HG03097 (cell line): ENCODE measurements around the gene VAMP3.
A peak's percentile ranks its signal among the peaks of the same experiment; 100 is the strongest.
"Not testable (repeated sequence)": the region's sequence is repeated elsewhere in the genome, so short reads cannot be mapped to it uniquely, and the experiment has no call there.

Source experiments
- ATAC-seq: cut with Tn5 transposase; IDR thresholded peaks from one replicate; pipeline ENCODE4 v1.9.1; 2021; ENCODE audit not compliant: unreplicated experiment, low FRiP score

VAMP3 gene

DNA sequence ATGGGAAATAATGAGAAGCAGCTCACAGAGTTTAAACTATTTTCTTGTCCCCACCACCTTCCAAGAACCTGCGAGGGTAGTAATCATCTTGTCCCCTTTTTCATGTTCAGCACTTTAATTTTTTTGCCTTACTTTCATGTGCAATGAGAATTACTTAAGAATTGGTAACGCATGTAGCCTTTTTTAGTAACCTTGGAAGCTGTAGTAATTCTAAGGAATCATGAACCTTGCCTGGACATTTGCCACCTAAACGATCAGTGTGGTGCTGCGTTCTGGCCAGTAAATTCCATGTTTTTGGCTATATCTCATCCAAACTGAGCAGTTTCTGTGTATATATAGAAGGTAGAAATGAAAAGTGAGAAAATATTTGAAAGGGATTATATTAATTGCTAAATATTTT, 3.9 kb upstream of the VAMP3 start:
- no peak for ATAC-seq

GRCh38 chr1:7768583-7768982, 2.5 kb upstream of the VAMP3 start:
- no peak for ATAC-seq

- no peak for ATAC-seq
Observed at GRCh38 chr1:7769673-7770412, 1.3 kb upstream of the VAMP3 start.

- no peak for ATAC-seq
Observed at GRCh38 chr1:7770669-7770996, 463 bp upstream of the VAMP3 start.

GRCh38 chr1:7771823-7772299, 765 bp downstream of the VAMP3 start:
- ATAC-seq, result no peak

GRCh38 chr1:7777591-7777990, 6.5 kb downstream of the VAMP3 start:
- no peak for ATAC-seq

- no peak for ATAC-seq
Observed at GRCh38 chr1:7778133-7778628, 7.1 kb downstream of the VAMP3 start.

GRCh38 chr1:7780976-7781375, 9.9 kb downstream of the VAMP3 start:
- no peak for ATAC-seq

- no peak for ATAC-seq
Observed at GRCh38 chr1:7781501-7781900, 10.4 kb downstream of the VAMP3 start.

GRCh38 chr1:7781923-7782495, 10.9 kb downstream of the VAMP3 start:
- ATAC-seq, result no peak

GRCh38 chr1:7783178-7783711, 12.1 kb downstream of the VAMP3 start:
- no peak for ATAC-seq

GRCh38 chr1:7783826-7784491, 12.9 kb downstream of the VAMP3 start, which contains the start of gene PER3:
PER3 (plus strand) TSS chr1:7784291; CDS start chr1:7784878, 587 bp downstream.
- peak; percentile 89 for ATAC-seq

- ATAC-seq, result no peak
Observed at GRCh38 chr1:7784492-7785071, 13.5 kb downstream of the VAMP3 start.

DNA sequence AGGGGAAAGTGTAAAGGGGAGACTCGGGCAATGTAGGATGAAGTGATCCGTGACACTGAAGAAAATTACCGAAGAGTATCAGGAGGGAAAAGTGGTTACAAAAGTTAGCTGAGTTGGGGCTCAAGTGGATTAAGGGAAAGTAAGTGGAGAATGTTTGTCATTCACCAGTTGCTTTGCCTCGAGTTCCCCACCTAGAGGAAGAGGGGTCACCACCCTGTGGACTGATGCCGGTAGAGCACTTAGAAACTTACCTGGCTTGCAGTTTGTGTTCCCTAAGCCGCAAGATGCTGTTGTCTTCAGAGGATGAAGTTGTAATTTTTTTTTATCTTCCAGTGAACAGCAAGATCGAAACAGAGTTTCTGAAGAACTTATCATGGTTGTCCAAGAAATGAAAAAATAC, 14.0 kb downstream of the VAMP3 start:
- ATAC-seq, result no peak

DNA sequence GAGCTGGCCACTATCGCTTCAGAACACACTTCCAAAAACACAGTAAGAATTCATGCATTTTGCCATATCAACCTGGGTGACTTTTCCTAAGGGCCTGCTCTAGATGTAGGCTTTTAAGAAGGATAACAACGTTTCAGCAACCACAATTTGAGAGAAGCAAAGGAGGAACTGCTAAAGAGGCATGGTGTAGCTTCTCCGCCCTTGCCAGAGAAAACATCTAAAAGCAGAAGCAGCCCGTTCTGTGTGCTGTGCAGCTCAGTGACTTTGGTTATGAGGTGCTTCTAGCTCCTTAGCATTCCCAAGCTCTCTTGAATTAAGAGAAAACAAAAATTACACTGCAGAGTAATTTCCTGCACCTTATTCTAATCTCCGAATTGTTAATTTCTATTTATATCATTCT, 15.7 kb downstream of the VAMP3 start:
- ATAC-seq, result no peak

GRCh38 chr1:7789828-7790227, 18.7 kb downstream of the VAMP3 start:
- no peak for ATAC-seq

DNA sequence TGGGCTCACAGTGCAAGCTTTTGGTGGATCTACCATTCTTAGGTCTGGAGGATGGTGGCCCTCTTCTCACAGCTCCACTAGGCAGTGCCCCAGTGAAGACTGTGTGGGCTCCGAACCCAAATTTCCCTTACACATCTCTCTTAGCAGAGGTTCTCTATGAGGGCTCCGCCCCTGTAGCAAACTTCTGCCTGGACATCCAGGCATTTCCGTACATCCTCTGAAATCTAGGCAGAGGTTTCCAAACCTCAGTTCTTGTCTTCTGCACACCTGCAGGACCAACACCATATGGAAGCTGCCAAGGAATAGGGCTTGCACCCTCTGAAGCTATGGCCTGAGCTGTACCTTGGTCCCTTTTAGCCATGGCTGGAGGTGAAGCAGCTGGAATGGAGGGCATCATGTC, 19.9 kb downstream of the VAMP3 start:
- ATAC-seq, result not testable (repeated sequence)

GRCh38 chr1:7795406-7795805, 24.3 kb downstream of the VAMP3 start:
- ATAC-seq, result no peak

DNA sequence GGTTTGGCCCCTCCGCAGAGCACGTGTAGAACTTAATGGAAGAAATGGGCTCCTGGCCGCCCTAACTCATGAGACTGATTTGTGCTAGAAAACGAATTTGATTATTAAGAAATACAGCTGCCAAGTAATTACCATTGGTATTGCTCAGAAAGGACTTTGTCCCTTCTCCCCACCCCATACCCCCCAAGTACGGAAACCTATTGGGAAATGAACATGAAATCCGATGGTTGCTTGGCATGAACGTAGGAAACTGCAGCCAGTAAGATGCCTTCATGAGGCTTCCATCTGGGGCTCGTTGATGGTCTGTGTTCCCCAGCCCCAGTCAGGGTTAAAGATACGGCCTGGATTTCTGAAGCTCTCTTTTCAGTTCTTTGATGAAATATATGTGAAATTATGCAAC, 34.4 kb downstream of the VAMP3 start:
- ATAC-seq, result no peak

DNA sequence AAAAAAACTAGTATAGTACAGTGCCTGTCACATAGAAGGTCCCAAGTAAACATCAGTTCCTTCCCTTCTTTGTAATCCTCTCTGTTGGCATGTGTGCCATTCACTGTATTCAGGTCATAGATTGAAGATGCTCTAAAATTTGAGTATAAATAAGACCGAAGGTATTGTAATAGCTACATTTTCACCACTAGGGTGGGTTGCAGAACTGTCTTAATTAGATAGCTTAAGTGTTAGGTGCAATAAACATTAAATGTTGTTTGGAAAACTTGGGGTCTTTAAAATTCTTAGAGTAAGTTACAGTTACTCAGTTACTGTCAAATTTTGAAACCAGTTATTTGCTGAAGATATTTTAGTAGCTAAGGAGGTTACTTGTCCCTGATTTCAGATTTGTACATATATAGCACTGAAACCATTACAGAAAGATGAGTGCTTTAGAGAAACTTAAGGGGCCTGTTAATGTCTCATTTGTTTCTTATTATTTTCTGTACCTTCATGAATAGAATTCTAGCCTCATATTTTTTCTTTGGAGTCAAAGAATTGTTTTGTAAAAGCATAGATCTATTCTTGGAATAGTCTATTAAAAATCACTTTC, 37.3 kb downstream of the VAMP3 start:
- ATAC-seq, result no peak

DNA sequence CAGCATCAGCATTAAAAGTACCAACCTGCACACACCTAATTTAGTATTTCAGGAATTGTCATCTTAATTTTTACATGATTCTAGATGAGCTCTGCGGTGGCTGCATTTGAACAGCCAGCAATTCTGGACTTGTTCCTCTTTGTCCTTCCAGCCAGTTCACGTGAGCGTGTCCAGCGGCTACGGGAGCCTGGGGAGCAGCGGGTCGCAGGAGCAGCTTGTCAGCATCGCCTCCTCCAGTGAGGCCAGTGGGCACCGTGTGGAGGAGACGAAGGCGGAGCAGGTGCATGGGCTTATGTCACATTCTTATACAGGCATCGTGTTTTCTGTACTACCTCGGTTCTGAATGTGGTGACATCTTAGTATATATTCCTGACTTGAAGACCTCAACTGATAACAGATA, 38.6 kb downstream of the VAMP3 start:
- ATAC-seq, result no peak
